GM23338 (cell line): ENCODE measurements around the gene CAND1. TPM values are rescaled to one million over a fixed set of nuclear protein-coding genes. Genes with fewer than 3 reads are reported as not detected.

Source experiments
- ATAC-seq: fragments of 200-7000 bp; cut with Tn5 transposase; 3 replicates; pipeline ENCODE4 v1.9.1; 2020
- DNase-seq: peaks from one replicate; pipeline ENCODE4 v3.0.0-alpha.2; 2015; ENCODE audit warnings: low spot score
- H2AFZ ChIP-seq: fragments of 200-600 bp; sonication (generic); 2 replicates; pipeline ENCODE4 v1.8.0; 2016; ENCODE audit warnings: antibody characterized with exemption, mild to moderate bottlenecking, moderate library complexity
- H3F3A ChIP-seq: fragments of 200-600 bp; sonication (generic); replicated peaks from 2 replicates; pipeline ENCODE4 v1.8.0; 2017; ENCODE audit warnings: antibody characterized with exemption, mixed run types, low read depth
- H3K27ac ChIP-seq: fragments of 200-600 bp; sonication (generic); 2 replicates; pipeline ENCODE4 v1.6.1; 2016; ENCODE audit warnings: low read depth
- H3K27me3 ChIP-seq: fragments of 200-600 bp; sonication (generic); 2 replicates; pipeline ENCODE4 v1.8.0; 2016; ENCODE audit warnings: mild to moderate bottlenecking, mixed run types, moderate library complexity; ENCODE audit not compliant: insufficient read depth
- H3K36me3 ChIP-seq: fragments of 200-600 bp; sonication (generic); 2 replicates; pipeline ENCODE4 v1.8.0; 2016; ENCODE audit warnings: mild to moderate bottlenecking; ENCODE audit not compliant: insufficient read depth
- H3K4me1 ChIP-seq: fragments of 200-600 bp; sonication (generic); 2 replicates; pipeline ENCODE4 v1.8.0; 2016; ENCODE audit warnings: mild to moderate bottlenecking, moderate library complexity; ENCODE audit not compliant: insufficient read depth
- H3K4me2 ChIP-seq: fragments of 200-600 bp; sonication (generic); 2 replicates; pipeline ENCODE4 v1.7.1; 2017; ENCODE audit warnings: mixed run types
- H3K4me3 ChIP-seq: fragments of 200-600 bp; sonication (generic); 2 replicates; pipeline ENCODE4 v1.6.1; 2016; ENCODE audit warnings: mixed run types
- H3K79me2 ChIP-seq: fragments of 200-600 bp; sonication (generic); replicated peaks from 2 replicates; pipeline ENCODE4 v1.8.0; 2017; ENCODE audit warnings: mild to moderate bottlenecking; ENCODE audit not compliant: insufficient read depth
- H3K9me2 ChIP-seq: fragments of 200-600 bp; sonication (generic); 2 replicates; pipeline ENCODE4 v1.8.0; 2017; ENCODE audit not compliant: insufficient read depth
- H4K20me1 ChIP-seq: fragments of 200-600 bp; sonication (generic); replicated peaks from 2 replicates; pipeline ENCODE4 v1.8.0; 2017; ENCODE audit warnings: mild to moderate bottlenecking; ENCODE audit not compliant: insufficient read depth
- H3K27ac Mint-ChIP-seq: 2 replicates; pipeline ENCODE4 v1.8.0; 2020; ENCODE audit warnings: inconsistent platforms, mild to moderate bottlenecking, moderate library complexity, mixed read lengths
- H3K27me3 Mint-ChIP-seq: 3 replicates; pipeline ENCODE4 v1.8.0; 2022; ENCODE audit warnings: low read depth, mild to moderate bottlenecking, moderate library complexity, mixed read lengths, inconsistent platforms; ENCODE audit not compliant: insufficient read depth, poor library complexity
- H3K36me3 Mint-ChIP-seq: 3 replicates; pipeline ENCODE4 v1.8.0; 2021; ENCODE audit warnings: low read depth, mild to moderate bottlenecking, inconsistent platforms, moderate library complexity, mixed read lengths
- H3K4me1 Mint-ChIP-seq: 3 replicates; pipeline ENCODE4 v1.8.0; 2020; ENCODE audit warnings: mild to moderate bottlenecking, inconsistent platforms, mixed read lengths
- H3K4me3 Mint-ChIP-seq: 3 replicates; pipeline ENCODE4 v1.8.0; 2021; ENCODE audit warnings: moderate library complexity, mild to moderate bottlenecking, inconsistent platforms, mixed read lengths
- H3K9me3 Mint-ChIP-seq: 3 replicates; pipeline ENCODE4 v1.8.0; 2020; ENCODE audit warnings: moderate library complexity, mild to moderate bottlenecking, inconsistent platforms, mixed read lengths
- CREB1 ChIP-seq: fragments of 250-450 bp; sonication (Bioruptor Pico); IDR thresholded peaks from 2 replicates; pipeline ENCODE4 v1.5.0; 2020; ENCODE audit warnings: low read depth, mild to moderate bottlenecking, moderate library complexity
- ETS1 ChIP-seq: IDR thresholded peaks from 2 replicates; pipeline ENCODE4 v1.6.1; 2016; ENCODE audit warnings: antibody characterized with exemption
- EZH2 ChIP-seq: fragments of 200-600 bp; sonication (generic); IDR thresholded peaks from one replicate; pipeline ENCODE4 v1.8.0; 2017; ENCODE audit warnings: antibody characterized with exemption, mild to moderate bottlenecking, low read depth; ENCODE audit not compliant: unreplicated experiment
- EZH2phosphoT487 ChIP-seq: fragments of 200-600 bp; sonication (generic); IDR thresholded peaks from one replicate; pipeline ENCODE4 v1.8.1; 2018; ENCODE audit warnings: antibody characterized with exemption; ENCODE audit not compliant: unreplicated experiment
- POLR2AphosphoS5 ChIP-seq: IDR thresholded peaks from 2 replicates; pipeline ENCODE4 v1.6.1; 2016; ENCODE audit warnings: antibody characterized with exemption, low read depth
- STAT1 ChIP-seq: IDR thresholded peaks from one replicate; pipeline ENCODE4 v1.6.1; 2016; ENCODE audit warnings: antibody characterized with exemption; ENCODE audit not compliant: unreplicated experiment
- ZNF114 ChIP-seq: fragments of 250-450 bp; sonication (Bioruptor Pico); IDR thresholded peaks from 2 replicates; pipeline ENCODE4 v1.5.0; 2020; ENCODE audit warnings: mild to moderate bottlenecking, moderate library complexity
- ZNF462 ChIP-seq: fragments of 250-450 bp; sonication (Bioruptor Pico); IDR thresholded peaks from 2 replicates; pipeline ENCODE4 v1.5.0; 2020; ENCODE audit warnings: mild to moderate bottlenecking, moderate library complexity
- polyA plus RNA-seq: library from polyadenylated mRNA; unstranded; fragments of >200 nt; fragmentation: Nextera tagmentation; extraction: Ambion mirVana; gene quantifications from 2 replicates; pipeline ENCODE4 v1.2.1, GENCODE V29; 2016
- total RNA-seq: library from RNA; depleted of rRNA; stranded (reverse); fragments of >200 nt; shearing (Covaris generic); gene quantifications from 2 replicates; pipeline ENCODE4 v1.2.3, GENCODE V29; 2014

CAND1 gene
- total and polyA plus RNA-seq, 2 experiments from 2014 or later, result 71.4 to 151 TPM

GRCh38 chr12:67237231-67237630 is 31.9 kb upstream of the CAND1 start:
- Histone ChIP-seq H4K20me1 (no peaks in the 10 kb centered on the region), H3K36me3 (no peaks in the 10 kb centered on the region), H3F3A (no peaks in the 10 kb centered on the region), H3K27ac (no peak overlapping the region), H3K9me2 (no peaks in the 10 kb centered on the region), H2AFZ (peak overlapping the region; percentile 69), H3K4me3 (no peak overlapping the region), H3K4me2 (peak overlapping the region; percentile 2; the same call in 1 of the 2 replicates), H3K27me3 (no peaks in the 10 kb centered on the region), H3K79me2 (no peaks in the 10 kb centered on the region), H3K4me1 (no peaks in the 10 kb centered on the region)
- H3K4me3 Mint-ChIP-seq, result no peak overlapping the region
- no peak for TF ChIP-seq EZH2phosphoT487
- DNase-seq (peak; percentile 42), ATAC-seq (peak; percentile 87)
- H3K4me1 Mint-ChIP-seq, result peaks cover 8% of the 10 kb centered on the region
- H3K36me3 Mint-ChIP-seq, result no peaks in the 10 kb centered on the region
- H3K27me3 Mint-ChIP-seq, result peaks cover 1% of the 10 kb centered on the region
- H3K27ac Mint-ChIP-seq, result peak overlapping the region; percentile 4; the same call in 1 of the 2 replicates
- no peaks in the 10 kb centered on the region; the same call in 1 of the 3 replicates for H3K9me3 Mint-ChIP-seq

GRCh38 chr12:67239061-67239460 is 30.1 kb upstream of the CAND1 start:
- H3K4me3 ChIP-seq, result no peak overlapping the region
- Mint-ChIP-seq H3K27ac (no peak overlapping the region), H3K27me3 (peaks cover 1% of the 10 kb centered on the region), H3K4me1 (peaks cover 8% of the 10 kb centered on the region), H3K4me3 (no peak overlapping the region), H3K36me3 (no peaks in the 10 kb centered on the region), H3K9me3 (no peaks in the 10 kb centered on the region; the same call in 1 of the 3 replicates)
- no peaks in the 10 kb centered on the region for H4K20me1 ChIP-seq
- DNase-seq, result no peak
- no peaks in the 10 kb centered on the region for H3K27me3 ChIP-seq
- TF ChIP-seq POLR2AphosphoS5 (no peak), ZNF462 (CRISPR knock-in tag) (no peak), ZNF114 (CRISPR knock-in tag) (no peak), ETS1 (no peak), EZH2 (no peak), STAT1 (no peak), EZH2phosphoT487 (no peak), CREB1 (CRISPR knock-in tag) (no peak)
- H3K9me2 ChIP-seq, result no peaks in the 10 kb centered on the region
- H3K4me1 ChIP-seq, result no peaks in the 10 kb centered on the region
- H3K27ac ChIP-seq, result no peak overlapping the region
- no peaks in the 10 kb centered on the region for H3K79me2 ChIP-seq
- H3K4me2 ChIP-seq, result no peak overlapping the region
- no peak overlapping the region for H2AFZ ChIP-seq
- no peak for ATAC-seq
- H3F3A ChIP-seq, result no peaks in the 10 kb centered on the region
- no peaks in the 10 kb centered on the region for H3K36me3 ChIP-seq
